GM10266 (cell line): ENCODE results near the gene SCML2.
"Not testable (repeated sequence)": the region's sequence is repeated elsewhere in the genome, so short reads cannot be mapped to it uniquely, and the experiment has no call there.

Source experiments
- DNase-seq: peaks from one replicate; pipeline ENCODE4 v3.0.0; 2012; ENCODE audit errors: extremely low spot score
- CTCF ChIP-seq: IDR thresholded peaks from 2 replicates; pipeline ENCODE4 v1.5.1; 2012; ENCODE audit warnings: mild to moderate bottlenecking, low read depth; ENCODE audit not compliant: control insufficient read depth, insufficient read depth; ENCODE audit errors: missing control alignments

The SCML2 gene

GRCh38 chrX:18354369-18355223 is at the start of gene SCML2:
Gene SCML2, minus strand, starts transcription at chrX:18354688. Its CDS starts 20,617 bp downstream, at chrX:18334071.
- peak; percentile 24 for DNase-seq
- TF ChIP-seq CTCF = no peak

DNA sequence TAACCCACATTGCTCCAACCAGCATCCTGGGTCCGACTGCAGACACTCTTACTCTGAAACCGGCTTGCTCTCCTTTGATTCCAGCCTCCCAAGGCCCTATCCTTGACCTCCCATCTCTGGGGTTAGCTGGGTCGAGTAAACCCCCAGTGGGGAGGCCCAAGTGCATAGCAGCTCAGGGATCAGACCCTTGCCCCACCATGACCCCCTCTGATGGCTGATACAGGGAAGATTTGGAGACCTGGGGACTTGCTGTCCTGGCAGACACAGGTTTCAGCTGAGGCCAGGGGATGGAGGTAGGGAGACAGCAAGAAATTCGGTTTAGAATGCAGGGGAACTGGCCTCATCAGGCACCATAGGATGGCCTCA is 47.3 kb upstream of the SCML2 start:
- no peak for TF ChIP-seq CTCF

GRCh38 chrX:18394477-18394876 is 40.0 kb upstream of the SCML2 start:
- DNase-seq = no peak
- no peak for TF ChIP-seq CTCF

More for the DNA sequence above, 47.3 kb upstream of the SCML2 start:
- DNase-seq = no peak

DNA sequence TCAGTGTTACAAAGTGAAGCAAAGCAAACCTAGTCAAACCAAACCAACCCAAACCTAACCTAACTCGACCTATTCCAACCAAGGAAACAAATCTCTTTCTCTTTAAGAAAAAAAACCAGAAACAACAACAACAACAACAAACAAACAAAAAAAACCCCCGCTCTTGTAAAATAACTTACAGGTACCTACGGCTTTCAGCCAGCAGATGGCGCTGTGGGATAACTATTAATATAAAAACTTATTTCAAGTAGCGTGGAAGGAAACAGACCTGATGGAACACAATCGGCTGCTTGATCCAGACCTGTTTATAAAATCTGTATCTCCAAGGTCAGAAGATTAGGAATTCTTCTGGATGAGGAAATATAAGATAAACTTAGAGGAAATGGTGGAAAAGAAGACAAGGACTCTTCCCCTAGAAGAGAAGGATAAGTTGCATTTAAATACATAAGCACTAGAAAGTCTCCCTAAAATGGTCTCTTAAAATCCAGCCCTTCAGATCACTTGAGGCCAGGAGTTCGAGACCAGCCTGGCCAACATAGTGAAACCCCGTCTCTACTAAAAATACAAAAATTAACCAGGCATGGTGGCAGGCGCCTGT is 36.6 kb upstream of the SCML2 start:
- peak; percentile 18 for DNase-seq
- peak; percentile 36 for TF ChIP-seq CTCF

DNA sequence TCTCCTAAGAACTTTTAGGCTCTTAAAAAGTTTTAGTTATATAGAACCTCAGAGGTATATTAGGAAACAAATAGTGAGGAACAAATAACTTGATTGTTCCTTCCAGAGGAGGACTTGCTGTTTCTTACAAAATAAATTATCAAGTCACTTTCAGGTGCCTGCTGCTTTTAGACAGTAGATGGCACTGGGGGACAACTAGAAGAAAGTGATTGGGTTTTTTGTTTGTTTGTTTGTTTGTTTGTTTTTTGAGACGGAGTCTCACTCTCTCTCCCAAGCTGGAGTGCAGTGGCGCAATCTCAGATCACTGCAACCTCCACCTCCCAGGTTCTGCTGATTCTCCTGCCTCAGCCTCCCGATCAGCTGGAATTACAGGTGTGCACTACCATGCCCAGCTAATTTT is 35.5 kb upstream of the SCML2 start:
- DNase-seq = no peak
- no peak for TF ChIP-seq CTCF

DNA sequence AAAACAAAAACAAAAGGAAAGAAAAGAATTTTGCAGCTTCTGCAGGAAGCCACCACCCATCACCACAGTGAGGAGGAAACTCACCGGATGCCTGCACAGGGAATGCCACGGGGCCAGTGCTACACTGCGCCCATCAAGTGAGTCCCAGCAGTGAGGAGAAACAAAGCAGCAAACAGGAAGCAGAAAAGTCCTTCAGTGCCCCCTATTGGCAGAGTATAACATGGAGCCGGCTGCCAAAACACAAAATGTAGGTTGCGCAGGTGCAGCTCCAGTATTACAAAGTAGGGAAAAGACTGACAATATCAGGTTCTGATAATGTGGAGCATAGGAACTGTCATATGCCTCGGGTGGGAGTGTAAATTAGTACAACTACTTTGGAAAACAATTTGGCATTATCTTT is 23.3 kb upstream of the SCML2 start:
- peak; percentile 57 for TF ChIP-seq CTCF
- DNase-seq = peak; percentile 14

- DNase-seq = not testable (repeated sequence)
Measured at GRCh38 chrX:18375131-18375805, 20.8 kb upstream of the SCML2 start.

GRCh38 chrX:18369096-18369495 is 14.6 kb upstream of the SCML2 start:
- DNase-seq = not testable (repeated sequence)
